ENCODE data around the gene RPS2. TPM values are rescaled to one million over a fixed set of nuclear protein-coding genes. Genes with fewer than 3 reads are reported as not detected.
"Not testable (repeated sequence)": the region's sequence is repeated elsewhere in the genome, so short reads cannot be mapped to it uniquely, and the experiment has no call there.

The RPS2 gene
- 2,920 and 3,088 TPM in 2 replicates for total RNA-seq (2014; rRNA removed; shearing (Covaris generic))

- DNase-seq (ENCODE audit: low spot score): peak; percentile 96
Measured at GRCh38 chr16:1964506-1965395, at the start of gene RPS2. TSS of gene RPS2 (minus strand) at chr16:1964826. CDS start at chr16:1964625, 201 bp downstream.

- no peak for DNase-seq (ENCODE audit: low spot score)
Measured at GRCh38 chr16:2013527-2013926, 48.9 kb upstream of the RPS2 start.

DNA sequence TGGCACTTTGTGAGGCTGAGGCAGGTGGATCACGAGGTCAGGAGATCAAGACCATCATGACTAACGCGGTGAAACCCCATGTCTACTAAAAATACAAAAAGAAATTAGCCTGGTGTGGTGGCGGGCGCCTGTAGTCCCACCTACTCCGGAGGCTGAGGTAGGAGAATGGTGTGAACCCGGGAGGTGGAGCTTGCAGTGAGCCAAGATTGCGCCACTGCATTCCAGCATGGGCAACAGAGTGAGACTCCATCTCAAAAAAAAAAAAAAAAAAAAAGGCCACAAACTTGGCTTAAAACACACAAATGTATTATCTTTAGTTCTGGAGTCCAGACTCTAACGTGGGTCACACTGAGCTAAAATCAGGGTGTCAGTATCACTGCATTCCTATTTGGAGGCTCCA is 47.1 kb upstream of the RPS2 start:
- not testable (repeated sequence) for DNase-seq (ENCODE audit: low spot score)

- DNase-seq (ENCODE audit: low spot score): peak; percentile 75
Measured at GRCh38 chr16:2009791-2010510, 45.3 kb upstream of the RPS2 start, which contains the start of gene ZNF598. TSS of gene ZNF598 (minus strand) at chr16:2009821.

GRCh38 chr16:2009164-2009711 is 44.6 kb upstream of the RPS2 start:
- no peak for DNase-seq (ENCODE audit: low spot score)

- no peak for DNase-seq (ENCODE audit: low spot score)
Measured at GRCh38 chr16:2008631-2009163, 44.1 kb upstream of the RPS2 start.

DNA sequence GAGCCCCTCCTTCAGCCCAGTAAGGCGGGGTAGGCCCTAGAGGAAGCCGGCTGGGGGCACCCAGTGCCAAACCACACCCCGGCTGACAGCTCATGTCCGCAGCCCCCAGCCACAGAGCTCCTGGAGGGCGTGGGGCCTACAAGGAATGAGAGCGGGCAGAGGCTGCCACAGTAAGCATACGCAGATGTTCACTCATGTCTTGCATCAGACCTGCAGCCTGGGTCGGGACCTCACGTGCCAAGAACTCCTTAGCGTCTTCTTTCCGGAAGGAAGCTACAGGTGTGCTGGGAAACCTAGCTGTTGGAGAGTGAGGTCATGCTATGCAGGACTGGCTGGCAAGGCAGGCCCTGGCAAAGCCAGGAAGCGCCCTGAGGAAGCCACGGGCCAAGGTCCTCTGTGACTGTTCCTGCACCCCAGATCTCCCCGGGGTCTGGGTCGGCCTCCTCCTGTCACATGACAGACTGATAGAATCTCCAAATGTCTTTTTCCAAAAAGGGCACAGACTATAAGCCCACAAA is 43.4 kb upstream of the RPS2 start:
- DNase-seq (ENCODE audit: low spot score): peak; percentile 71

- DNase-seq (ENCODE audit: low spot score): no peak
Measured at GRCh38 chr16:2007081-2007836, 42.6 kb upstream of the RPS2 start.

DNA sequence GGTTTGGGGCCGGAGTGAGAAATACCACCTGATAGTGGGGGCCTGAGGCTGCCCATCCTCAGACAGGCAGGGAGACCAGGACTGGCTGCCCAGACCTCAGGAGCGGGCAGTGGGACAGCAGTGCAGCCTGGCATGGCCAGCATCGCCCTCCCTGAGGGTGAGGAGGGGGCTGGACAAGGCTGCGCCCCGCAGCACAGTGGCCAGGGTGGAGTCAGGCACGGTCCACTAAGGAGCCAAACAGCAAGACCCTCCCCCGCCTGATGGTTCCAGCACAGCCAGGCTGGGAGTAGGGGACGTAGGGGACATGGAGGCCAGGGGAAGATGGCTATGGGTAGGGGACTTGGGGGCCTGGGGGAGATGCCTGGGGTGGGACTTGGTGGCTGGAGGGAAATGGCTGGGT is 41.7 kb upstream of the RPS2 start:
- DNase-seq (ENCODE audit: low spot score): no peak

GRCh38 chr16:2005646-2006045 is 41.0 kb upstream of the RPS2 start:
- DNase-seq (ENCODE audit: low spot score): no peak

DNA sequence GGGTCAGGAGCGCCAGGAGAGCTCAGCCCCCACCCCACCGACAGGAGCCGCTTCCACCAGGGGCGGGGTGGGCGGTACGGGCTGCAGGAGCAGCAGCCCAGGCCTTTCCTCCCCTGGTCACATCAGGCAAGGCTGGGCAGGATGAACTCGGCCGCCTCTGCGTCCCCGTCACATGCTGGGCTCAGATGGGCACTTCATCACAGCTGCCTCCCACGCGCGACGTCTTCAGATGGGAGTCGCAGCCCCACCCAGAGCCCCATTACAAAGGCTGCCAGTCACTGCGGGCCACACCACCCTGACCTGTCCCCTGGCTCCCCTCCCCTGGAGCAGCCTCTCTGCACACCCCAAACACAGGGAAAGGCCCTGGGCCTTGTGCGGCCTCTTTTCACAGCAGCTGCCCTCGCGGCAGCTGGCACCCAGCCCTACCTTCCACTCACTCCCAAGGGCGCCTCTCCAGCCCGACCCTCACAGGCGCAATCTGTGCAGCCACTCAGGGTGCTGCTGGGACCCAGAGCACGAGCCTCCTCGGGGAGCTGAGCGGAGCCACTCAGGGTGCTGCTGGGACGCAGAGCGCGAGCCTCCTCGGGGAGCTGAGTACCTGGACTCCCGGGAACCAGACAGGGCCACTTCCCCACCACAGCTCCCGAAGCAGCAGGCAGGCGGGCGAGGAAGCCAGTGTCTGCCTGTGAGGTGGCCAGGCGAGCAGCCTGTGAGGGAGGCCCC is 40.3 kb upstream of the RPS2 start:
- no peak for DNase-seq (ENCODE audit: low spot score)

DNA sequence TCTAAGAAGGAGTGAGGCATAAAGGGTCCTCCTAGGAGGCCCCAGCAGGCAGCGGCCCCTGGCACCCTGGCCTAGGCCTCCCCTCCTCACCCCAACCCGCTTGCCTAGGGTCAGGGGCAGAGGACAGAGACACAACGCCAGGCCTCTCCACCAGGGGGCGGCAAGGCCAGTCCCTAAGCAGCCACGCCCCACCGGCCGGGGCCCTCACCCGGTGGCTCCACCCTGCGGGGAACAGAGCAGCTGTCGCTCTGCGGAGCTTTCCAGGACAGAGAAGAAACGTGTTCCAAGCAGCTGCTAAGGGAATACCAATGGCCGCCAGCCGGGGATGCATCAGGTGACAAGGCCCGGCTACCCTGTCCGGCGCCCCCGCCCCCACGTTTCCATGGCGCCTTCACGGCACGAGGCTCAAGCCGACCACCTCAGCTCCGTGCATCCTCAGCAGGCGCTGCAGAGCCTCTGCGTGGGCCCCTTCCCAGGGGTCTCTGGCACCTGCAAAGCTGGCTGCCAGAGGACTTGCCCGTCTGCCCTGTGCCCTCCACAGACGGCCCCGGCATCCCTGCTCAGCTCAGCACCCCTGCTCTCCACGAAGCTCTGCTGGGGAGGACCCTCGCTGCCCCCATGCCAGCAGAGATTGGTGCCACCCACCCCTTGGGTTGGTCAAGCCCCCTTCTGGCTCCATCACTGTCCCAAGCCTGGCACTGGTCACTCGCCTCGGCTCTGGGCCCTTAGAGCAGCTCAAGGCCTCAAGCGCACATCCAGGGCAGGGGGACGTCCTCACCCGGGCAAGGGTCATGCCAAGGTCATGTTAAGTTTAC is 39.4 kb upstream of the RPS2 start:
- DNase-seq (ENCODE audit: low spot score): peak; percentile 91

DNA sequence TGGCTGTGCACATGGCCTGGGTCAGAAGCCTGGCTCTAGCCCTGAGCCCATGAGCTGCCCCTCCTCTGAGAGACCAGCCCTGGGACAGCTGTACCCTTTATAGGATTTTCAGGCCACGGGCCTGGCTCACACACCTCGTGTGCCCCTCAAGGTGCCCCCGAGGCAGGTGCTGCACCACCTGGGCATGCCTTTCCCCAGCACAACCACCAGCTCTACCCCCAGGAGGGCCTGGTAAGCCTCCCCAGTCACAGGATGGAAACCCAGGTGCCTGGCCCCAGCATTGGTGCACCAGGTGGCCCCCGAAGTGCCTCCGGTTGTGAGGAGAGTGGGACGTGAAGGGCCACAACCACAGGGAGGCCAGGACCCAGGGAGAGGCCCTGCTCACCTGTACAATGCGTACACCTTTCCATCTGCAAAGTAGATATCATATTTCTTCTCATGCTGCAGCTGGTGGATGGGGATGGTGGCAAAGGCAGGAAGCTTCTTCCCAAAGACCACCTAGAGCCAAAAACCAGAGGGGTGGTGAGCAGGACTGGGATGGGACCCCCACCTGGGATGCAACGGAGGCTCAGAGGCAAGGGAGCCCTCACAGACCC is 38.7 kb upstream of the RPS2 start:
- no peak for DNase-seq (ENCODE audit: low spot score)

- no peak for DNase-seq (ENCODE audit: low spot score)
Measured at GRCh38 chr16:2002406-2003230, 38.0 kb upstream of the RPS2 start.

GRCh38 chr16:2001456-2002355 is 37.1 kb upstream of the RPS2 start:
- no peak for DNase-seq (ENCODE audit: low spot score)

- no peak for DNase-seq (ENCODE audit: low spot score)
Measured at GRCh38 chr16:2001035-2001434, 36.4 kb upstream of the RPS2 start.

DNA sequence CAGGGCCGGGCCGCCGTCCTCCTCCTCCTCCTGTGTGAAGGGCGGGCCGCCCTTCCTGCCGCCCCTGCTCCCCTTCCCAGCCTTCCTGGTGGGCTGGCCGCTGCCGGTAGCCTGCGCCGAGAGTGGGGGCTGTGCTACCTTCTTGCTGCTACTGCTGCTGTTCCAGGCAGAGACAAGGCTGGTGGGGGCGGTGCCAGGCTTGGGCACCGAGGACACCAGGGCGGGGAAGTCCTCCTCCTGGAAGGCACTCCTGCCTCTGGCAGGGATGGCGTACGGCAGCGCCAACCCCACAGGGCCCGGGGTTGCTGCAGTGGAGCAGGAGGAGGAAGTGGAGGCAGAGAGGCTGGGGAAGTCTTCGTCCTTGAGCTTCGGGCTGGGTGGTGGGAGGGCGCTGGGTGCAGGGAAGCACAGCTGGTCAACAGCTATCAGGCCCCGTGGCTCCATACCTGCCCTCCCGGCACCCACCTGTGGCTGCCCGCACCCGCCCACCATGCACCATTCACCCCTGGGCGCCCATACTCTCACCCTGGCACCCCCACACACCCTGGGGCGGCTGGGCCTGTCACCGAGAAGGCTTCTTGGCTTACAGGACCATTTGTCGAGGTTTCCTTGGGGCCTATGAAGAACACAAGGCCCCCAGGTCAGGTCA is 35.4 kb upstream of the RPS2 start:
- no peak for DNase-seq (ENCODE audit: low spot score)

Measured in H4 (cell line).